ENCODE measurements around the gene CGGBP1.

DNA sequence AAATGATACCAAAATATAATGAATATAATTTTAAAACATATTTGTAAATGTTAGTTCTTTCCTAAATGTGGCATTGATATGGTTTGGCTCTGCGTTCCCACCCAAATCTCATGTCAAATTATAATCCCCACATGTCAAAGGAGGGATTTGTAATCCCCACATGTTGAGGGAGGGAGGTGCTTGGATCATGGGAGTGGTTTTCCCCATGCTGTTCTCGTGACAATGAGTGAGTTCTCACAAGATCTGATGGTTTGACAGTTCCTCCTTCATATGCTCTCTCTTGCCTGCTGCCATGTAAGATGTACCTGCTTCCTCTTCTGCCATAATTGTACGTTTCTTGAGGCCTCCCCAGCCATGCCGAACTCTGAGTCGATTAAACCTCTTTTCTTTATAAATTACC, 12.0 kb downstream of the CGGBP1 start:
- TF ChIP-seq SP1 (IDR thresholded peaks at IDR 0.05) (no peak), BHLHE40 (IDR thresholded peaks at IDR 0.05; ENCODE audit: borderline replicate concordance) (no peak)

Data from HEK293T (cell line).